Right lobe of liver (tissue), 4 donors: ENCODE measurements around the gene TESMIN.

Experiments
- POLR2A ChIP-seq: fragments of 450-650 bp; IDR thresholded peaks from one replicate; pipeline ENCODE4 v1.6.1; 2017; ENCODE audit warnings: antibody characterized with exemption, mild to moderate bottlenecking
- TF ChIP-seq, protein P1 (sequence below), 4 donors: fragments of 200-600 bp in 3 of 4; fragments of 450-650 bp in 1 of 4; IDR thresholded peaks; one replicate each; pipeline versions ENCODE4 v1.5.1 to v1.8.0; 2016 to 2022; ENCODE audit warnings: antibody characterized with exemption in 4 of 4, mild to moderate bottlenecking in 2 of 4
- donor health status: DM: no; HTN: no; CAD: no.
- donor health status: DM: no; HTN: no; CAD: no.
- donor health status: DM: no; HTN: yes; CAD: no.

DNA sequence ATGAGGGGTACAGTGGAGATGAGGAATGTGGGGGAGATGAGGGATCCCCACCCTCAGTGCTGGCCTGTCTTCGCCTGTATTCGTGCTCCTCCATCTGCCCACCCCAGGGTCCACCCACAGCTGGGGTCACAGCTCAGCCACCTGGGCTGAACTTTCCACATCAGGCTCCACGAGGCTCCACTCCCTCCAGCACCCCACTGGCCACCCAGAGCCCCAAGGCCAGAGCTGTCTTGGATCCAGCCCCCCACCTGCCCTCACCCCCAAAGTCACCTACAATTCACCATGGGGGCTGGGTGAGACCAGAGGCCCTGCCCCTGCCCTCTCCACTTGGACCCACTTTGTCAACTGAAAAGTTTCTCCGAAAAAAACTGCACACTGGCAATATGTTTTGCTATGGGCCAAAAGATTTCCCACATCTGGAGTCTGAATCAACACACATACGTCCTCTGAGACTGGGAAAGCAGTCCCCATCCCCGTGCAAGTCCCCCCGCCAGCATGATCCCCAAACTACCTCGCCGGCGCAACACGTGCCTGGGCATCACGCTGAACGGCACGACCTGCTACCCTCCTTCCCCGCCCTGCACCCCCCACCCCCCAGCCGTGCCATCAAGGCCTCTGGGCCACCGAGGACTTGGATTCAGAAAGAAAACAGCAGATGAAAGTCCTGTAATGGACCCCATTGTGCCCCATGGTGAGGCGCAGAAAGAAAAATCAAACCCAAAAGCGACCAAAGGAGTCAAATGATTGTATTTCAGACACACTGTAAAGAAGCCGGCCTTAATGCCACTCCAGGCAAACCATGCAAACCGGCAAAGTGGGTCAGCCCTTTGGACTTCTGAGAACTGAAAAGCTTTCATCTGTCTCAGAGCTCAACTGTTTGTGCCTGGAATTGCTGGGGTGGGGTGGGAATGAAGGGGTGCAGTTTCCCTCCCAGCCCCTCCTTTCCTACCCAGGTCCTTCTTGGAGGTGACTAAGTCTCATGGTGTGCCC lies 83.5 kb downstream of the TESMIN start:
- no peak for TF ChIP-seq POLR2A
- TF ChIP-seq, protein P1, sequence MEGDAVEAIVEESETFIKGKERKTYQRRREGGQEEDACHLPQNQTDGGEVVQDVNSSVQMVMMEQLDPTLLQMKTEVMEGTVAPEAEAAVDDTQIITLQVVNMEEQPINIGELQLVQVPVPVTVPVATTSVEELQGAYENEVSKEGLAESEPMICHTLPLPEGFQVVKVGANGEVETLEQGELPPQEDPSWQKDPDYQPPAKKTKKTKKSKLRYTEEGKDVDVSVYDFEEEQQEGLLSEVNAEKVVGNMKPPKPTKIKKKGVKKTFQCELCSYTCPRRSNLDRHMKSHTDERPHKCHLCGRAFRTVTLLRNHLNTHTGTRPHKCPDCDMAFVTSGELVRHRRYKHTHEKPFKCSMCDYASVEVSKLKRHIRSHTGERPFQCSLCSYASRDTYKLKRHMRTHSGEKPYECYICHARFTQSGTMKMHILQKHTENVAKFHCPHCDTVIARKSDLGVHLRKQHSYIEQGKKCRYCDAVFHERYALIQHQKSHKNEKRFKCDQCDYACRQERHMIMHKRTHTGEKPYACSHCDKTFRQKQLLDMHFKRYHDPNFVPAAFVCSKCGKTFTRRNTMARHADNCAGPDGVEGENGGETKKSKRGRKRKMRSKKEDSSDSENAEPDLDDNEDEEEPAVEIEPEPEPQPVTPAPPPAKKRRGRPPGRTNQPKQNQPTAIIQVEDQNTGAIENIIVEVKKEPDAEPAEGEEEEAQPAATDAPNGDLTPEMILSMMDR (IDR thresholded peaks at IDR 0.05), result no peak
